Measurements from ENCODE around the gene STXBP3. TPM values are rescaled to one million over a fixed set of nuclear protein-coding genes. Genes with fewer than 3 reads are reported as not detected.

Gene STXBP3
- total RNA-seq, 1 experiment from 2014 or later = 30.9 TPM

DNA sequence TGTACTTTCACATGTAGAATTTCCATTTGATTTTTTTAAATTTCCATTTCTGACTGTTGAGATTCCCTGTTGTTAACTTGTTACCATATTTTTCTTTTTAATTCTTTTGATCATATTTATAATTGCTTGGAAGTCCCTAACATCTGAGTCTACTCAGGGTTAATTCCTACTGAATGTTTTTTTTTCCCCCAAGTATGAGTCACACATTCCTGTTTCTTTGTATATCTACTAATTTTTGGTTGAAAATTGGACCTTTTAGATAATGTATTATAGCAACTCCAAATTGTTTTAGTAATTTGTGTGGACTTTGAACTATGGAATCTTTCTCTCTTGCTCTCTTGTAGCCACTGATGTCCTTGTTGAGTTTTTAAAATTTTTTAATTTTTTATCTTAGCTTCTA lies 54.6 kb downstream of the STXBP3 start:
- no peak for DNase-seq (ENCODE audit: low spot score)

DNA sequence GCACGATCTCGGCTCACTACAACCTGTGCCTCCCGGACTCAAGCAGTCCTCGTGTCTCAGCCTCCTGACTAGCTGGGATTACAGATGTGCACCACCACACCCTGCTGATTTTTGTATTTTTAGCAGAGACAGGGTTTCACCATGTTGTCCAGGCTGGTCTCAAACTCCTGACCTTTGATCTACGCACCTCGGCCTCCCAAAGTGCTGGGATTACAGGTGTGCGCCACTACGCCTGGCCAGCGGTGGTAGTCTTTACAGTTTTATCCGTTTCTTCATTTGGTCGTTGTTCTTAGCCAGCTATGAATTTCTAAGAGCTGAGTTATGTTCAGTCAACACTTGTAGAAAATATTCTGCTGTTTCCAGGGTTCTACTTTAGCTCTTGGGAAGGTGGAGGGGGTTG lies 57.1 kb downstream of the STXBP3 start:
- DNase-seq (ENCODE audit: low spot score) = no peak

DNA sequence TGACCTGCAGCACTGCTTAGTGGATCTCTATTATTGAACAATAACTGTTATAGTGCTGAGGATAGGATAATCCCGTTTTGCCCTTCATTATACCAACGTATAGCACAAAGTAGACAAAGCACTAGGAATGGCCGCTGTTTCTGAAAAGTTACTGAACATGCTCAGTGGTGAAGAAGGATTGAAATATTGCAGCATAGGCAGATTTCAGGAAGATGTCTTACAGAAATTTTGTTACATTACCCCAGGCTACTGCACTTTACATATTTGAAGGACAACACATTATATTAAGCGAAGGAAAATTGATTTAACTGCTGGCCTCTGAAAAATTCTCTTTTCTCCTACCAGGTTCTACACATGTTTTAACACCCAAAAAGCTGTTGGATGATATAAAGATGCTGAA lies 62.0 kb downstream of the STXBP3 start:
- no peak for DNase-seq (ENCODE audit: low spot score)

DNA sequence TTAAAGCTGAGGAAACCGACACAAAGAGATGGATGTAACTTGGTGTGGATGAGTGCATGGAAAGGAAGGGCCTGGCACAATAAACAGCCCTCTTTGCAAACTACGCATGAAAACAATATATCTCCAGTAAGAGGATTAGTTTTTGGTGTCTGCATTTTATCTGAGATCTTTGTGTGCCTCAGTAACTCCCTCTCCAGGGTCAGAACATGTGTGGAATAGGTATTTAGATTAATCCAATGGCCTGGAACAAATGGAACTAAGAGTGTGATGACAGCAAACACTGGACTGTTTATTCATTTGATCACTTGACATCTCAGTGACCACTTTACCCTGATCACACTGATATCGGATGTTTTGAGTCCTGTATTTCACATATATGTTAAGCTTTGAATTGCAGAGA lies 65.1 kb downstream of the STXBP3 start:
- DNase-seq (ENCODE audit: low spot score) = no peak

DNA sequence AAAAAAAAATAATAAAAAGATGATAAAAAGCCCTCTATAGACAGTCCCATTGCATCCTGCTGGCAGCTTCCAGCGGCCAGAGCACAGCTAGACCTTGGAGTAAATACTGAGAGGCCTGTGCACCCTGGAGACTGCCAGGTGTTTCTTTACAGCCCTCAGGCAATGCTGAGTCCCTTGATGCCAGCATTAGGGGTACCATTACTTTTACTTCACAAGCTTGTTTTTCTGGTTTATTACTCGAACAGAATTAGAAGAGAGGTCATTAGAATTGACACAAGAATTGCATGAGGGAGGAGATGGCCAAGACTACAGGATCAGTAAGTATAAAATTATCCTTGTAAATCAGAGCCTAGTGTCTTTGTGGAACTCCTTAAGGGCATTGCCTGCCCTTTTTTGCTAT lies 66.9 kb downstream of the STXBP3 start:
- no peak for DNase-seq (ENCODE audit: low spot score)

DNA sequence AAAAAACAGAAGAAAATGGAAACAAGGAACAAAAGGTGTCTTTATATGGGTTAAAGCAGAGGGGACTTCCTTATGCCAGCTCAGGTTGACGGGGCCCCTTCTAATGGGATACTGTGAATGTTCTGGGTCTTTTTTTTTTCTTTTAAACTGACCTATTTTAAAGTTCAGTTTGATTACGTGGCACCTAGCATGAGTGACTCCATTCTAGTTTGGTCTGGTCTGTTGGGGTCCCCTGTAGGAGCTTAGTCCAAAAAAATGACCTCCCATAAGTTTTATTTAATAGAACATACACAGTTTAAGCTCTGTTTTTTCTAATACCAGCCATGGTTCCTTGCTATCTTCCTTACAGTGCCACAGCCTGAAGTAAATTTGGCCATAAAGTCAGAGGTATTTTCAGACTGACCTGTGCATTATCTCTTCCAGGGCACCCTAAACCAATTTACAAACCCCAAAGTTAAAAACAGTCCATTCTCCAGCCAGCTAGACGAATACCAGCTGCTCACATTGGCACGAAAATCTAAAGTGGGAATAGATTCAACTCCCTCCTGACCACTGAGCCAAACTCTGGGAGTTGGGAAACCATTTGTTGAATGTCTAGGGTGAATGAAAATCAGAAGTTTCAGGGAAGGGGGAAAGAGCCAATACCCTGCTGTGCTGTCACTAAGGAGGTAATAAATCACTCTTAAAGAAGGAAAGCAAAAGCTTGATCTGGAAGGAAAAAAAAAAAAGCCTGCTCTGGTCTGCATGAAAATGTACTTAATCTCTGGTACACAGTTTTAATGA lies 68.1 kb downstream of the STXBP3 start:
- peak; percentile 21 for DNase-seq (ENCODE audit: low spot score)

DNA sequence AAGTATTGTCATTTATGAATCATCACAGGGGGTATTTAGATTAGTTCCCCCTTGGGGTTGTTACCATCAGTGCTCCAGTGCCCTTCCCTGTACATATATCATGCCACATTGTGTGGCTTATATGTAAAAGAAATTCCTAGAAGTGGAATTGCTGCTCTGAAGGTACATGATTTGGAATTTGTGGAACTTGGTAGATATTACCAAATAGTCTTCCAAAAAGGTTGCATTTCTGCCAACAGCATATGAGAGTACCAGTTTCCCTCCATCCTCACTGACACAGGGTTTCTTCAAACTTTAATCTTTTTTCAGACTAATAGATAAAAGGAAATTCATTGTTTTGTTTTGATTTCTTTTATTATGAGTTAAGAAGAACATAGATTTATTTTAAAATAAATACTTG lies 69.1 kb downstream of the STXBP3 start:
- DNase-seq (ENCODE audit: low spot score) = no peak

DNA sequence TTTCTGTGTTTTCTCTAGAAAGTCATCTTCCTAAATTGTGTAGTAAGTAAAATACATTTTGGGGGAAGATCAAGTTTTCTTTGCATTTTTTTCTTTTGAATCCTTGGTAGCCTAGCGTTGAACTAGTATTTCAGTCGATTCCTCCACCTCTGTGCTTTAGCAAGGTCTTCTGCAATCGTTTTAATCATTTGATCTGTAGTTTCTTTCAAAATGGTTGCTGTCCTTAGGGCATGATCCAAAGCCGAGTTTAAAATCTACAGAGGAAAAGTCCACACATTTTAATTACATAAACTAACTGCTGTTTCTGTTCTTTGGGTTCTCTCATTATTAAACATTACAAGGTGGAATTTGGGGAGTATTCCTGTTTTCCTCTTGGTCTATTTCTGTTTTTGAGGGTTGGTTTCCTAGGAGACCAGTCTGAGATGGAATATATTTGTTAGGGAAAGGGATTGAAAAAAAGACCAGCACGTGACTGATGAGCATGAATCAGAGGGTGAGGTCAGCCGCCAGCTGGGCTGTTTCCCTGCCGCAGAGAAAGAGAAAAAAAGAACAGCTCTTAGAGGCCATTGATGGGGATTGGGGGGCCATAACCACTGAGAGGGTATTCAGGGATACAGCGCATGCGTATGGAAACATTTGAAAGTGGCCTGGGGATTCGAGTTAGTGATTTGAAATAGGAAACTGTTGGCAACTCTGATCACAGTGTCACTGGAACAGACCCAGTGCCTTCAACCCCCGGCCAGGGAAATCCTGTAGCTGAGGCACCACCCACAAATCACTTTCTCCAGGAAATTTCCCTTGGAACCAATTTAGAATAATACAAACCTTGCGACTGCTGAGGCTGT lies 69.8 kb downstream of the STXBP3 start:
- DNase-seq (ENCODE audit: low spot score) = peak; percentile 90

DNA sequence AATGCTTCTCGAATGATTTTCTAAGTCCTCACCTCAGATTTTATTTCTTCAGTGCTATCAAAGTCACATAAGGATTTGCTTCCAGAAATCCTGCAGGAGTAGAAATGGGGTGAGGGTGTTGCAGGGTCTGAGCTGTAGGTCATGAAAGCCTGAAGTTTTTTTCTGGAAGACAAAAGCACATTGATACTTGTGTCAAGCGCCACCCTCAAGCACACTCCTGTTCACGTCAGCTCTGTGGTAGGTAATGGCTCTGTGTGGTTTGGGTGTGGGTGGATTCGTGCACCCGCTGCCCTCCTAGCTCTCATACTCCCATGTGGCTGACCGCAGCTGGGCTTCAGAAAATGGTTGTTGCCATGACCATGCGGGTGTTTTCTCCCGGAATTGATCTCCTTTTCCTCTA lies 70.5 kb downstream of the STXBP3 start:
- DNase-seq (ENCODE audit: low spot score) = peak; percentile 95

DNA sequence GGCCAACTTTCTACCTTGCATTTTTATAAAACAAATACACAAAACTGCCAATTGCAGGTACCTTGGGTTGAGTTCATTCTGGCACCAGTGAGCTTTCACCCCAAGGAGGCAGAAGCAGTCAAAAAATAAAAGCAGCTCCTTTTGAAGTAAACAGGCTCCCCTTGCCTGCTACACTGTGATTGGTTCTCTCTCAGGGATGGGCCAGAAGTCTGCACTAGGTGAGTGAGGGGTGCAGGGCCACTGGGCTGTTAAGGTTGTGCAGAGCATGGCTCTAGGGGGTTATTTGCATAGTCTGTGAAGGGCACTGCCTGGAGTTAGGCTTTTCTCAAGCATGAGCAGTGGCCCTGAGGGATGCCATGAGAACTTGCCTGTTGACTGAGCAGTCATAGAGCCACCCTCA lies 71.3 kb downstream of the STXBP3 start:
- DNase-seq (ENCODE audit: low spot score) = no peak

DNA sequence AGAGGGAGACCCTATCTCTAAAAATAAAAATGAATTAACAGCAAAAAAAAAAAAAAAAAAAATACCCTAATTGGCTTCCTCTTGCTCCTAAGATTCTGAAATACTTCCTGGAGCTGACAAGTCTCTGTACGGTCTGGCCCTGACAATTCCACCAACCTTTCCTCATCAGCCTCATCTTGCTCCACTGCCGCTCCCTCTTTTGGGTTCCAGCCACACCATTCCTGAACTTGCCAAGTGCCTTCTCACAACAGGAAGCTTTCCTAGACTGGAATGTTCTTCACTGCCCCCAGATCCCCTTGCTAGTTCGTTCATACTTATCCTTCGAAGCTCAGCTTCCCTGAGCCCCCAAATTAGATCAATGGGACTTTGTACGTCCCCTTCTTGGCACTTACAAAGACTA lies 73.4 kb downstream of the STXBP3 start:
- DNase-seq (ENCODE audit: low spot score) = no peak

DNA sequence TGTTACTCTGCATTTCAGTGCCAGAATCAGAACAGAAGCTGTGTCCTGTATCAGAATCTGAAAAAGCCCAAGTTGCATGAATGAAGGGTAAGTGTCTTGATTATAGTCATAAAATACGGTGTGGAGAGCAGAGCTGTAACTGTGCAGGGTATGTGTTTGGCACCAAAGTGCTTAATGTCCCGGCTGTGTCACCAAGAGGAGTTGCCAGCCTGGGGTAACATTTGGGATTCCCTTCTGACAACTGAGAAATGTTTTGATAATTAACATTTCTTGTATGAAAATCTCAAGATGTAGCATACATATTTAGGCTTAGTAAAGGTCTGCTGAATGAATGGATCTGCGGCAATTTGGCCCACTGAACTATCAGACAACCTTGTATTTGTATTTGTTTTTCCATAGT lies 77.2 kb downstream of the STXBP3 start:
- no peak for DNase-seq (ENCODE audit: low spot score)

DNA sequence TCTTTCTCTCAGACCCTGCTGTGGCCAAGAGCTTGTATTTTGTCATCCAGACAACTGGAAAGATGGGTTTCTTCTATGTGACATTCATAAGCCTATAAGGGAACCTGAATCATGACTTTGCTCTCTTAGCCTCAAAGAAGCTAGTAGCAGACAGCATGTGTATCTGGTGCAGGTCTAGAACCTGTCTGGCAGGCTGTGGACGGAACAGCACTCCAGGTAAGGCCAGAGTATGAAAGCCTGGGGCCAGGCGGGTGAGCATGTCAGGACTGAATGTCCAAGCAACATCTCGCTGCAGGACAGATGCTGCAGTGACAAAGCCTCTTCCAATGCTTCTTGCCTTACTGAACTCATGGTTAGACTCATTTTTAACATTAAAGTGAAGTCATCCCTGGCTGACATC lies 77.6 kb downstream of the STXBP3 start:
- no peak for DNase-seq (ENCODE audit: low spot score)

DNA sequence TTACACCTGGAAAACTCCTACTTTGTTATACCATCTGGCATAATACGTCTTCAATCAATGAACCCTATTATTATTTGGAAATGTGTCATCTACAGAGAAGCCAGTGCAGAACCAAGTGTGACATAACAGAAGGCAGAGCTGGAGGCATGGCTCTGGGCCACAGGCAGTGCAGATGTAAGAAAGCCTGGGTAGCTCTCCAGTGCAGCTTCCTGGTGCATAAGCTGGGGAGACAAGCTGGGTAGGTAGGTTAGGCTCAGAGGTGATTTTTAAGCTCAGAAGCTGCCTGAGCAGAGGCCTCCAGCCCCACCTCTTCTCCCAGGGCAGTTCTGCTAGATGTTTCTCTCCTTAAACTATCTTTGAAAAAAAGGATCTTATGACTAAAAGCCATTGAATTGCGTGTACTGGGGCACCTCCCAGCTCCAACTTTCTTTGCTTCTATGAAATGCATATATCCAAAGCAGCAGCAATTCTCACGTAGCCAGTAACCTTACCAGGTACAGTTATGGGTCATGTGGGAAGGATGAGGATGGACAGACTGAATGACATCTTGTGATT lies 79.7 kb downstream of the STXBP3 start:
- no peak for DNase-seq (ENCODE audit: low spot score)

DNA sequence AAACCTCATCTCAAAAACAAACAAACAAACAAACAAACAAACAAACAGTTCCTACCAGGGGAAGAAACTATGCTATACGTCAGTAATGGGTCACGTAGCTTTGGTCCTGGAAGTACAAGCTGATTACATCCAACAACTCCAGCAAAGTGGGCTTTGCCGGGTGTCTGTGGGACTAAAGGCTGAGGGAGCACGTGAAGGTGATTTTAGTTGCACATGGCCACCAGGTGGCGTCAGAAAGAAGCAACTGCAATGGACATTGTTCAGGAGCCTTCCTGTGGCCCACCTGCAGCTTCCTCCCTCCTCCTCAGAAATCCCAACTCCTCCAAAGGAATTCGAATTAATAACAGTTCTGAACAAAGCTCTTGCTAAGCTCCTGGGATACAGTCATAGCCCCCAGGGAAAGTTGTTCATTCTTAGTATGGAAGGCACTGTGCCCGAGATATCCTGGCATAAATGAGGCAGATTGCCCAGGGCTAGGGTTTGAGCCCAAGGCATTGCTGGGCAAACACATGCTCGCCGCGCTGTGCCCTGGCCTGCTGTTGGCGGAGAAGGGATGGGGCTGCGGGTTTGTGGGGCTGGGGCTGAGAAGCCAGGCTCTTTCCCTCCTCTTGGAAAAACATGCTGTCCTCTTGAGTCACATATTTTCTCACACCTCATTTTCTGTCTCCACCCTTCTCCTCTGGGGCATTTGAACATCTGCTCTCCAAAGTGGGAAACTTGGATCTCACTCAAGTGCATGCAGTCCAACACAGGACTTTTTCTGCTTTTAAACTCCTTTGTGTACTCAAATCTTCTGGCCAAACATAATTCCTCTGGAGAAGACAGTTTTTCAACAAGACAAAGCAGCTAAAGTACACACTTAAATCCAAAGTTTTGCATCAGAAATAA lies 81.8 kb downstream of the STXBP3 start:
- peak; percentile 77 for DNase-seq (ENCODE audit: low spot score)

DNA sequence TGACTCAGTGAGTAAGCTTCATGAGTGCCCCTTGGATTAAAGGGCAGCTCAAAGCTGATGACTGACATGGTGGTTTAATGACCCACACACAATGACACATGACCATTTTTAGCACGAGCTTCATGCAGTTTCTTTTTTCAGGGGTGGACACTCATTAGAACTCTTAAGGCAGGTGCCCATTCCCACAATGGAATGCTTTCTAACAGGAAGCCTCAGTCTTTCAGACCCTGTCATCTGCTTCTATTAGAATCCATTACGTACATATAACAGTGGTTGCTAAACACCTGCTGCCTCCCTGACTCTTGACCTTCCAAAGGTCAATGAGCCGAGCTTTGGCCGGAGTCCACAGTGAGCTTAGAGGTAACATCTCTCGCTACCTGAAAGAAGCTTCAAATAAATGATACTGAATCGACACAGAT lies 83.0 kb downstream of the STXBP3 start:
- DNase-seq (ENCODE audit: low spot score) = no peak

DNA sequence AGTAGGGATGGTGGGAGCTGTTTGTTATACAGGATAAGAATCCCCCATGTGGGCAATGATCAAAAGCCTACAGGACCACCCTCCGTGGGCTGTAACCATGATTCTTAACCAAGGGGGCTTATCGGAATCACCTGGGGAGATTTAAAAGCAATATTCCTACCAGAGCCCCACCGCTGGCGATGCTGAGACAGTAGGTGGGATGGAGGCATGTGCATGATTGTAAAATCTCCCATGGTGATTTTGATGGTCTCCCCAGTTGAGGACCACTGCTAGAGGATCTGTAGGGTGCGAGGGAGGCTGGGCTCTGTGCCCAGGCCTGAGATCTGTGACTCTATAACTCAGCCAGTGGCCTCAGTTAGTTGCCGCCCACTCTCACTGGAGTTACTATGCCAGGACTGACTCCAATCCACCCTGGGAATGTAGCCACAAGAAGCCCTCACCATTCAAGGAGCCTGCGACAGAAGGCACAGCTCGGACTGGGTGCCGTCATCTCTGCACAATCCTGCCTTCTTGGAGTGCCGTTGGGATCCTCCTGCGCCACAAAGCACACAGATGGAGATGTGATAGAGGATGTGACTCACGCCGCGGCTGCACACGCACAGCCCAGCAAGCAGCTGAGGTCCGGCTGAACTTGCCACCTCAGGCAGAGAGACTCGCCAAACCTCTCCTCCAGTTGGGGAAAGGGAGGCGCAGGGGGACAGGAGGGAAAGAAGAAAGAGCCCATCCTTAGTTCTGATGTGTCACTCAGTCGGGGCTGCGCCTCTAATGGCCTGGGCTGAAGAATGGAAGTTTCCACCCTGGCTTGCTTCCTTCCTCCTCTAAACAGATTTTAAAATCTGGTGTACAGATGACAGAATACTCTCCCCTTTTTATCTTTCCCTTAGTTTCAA lies 83.9 kb downstream of the STXBP3 start:
- peak; percentile 95 for DNase-seq (ENCODE audit: low spot score)

DNA sequence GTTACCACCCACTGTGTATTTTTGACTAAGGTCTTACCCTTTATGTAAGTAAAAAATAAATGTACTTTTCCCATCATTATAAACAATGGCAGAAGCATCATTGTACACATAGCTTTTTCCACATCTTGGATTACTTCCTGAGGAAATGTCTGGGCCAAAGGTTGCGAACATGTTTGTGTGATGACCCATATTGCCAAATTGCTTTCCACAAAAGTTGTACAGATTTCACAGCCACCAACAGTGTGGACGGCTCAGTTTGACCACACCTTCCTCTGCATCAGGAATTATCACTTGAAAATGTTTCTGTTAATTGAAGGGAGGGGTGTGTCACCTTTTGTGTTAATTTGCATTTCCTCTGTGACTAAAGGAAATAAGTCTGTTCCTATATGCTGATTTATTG lies 84.8 kb downstream of the STXBP3 start:
- peak; percentile 44 for DNase-seq (ENCODE audit: low spot score)

DNA sequence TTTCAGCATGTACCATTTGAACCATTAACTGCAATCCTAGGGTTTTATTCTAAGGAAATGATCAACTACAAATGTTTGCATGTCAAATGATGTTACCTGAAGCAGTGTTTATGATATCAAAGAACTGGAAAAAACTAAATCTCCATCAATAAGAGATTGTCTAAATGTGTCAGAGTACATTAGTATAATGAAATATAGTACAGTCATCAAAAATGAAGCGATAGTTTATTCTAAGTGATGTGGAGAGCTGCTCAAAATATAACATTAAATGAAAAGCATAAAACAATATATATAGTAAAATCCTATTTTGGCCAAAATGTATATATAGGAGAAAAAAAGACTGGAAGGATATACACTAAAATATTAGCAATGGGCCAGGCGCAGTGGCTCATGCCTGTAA lies 86.5 kb downstream of the STXBP3 start:
- DNase-seq (ENCODE audit: low spot score) = no peak

DNA sequence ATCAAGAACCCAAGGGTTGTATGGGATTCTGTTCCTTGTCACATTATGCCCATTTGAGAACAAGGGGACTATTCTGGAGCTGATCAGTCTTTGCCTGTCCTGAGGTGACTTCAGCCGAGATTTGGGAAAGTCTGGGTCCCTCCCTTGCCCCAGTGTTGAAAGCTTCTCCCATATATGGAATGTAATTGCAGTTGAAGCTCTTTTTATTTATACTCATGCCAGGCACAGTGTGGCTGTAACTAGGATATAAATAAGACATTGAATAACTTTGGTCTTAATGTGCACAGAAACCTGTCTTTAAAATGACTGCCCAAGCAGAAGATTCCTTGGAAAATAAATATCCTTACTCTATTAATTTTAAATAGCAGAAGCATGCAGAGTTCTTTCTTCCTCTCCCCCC lies 95.2 kb downstream of the STXBP3 start:
- DNase-seq (ENCODE audit: low spot score) = no peak
